RWPE2 (cell line): ENCODE results near the gene KCNK1.

Experiments
- ATAC-seq: fragments of 200-7000 bp; cut with Tn5 transposase; 3 replicates; pipeline ENCODE4 v1.9.1; 2021; ENCODE audit warnings: low read depth
- DNase-seq: peaks from one replicate; pipeline ENCODE4 v3.0.0-alpha.2; 2020; ENCODE audit warnings: low spot score
- H3K27ac ChIP-seq: fragments of 450-650 bp; 2 replicates; pipeline ENCODE4 v1.5.1; 2017; ENCODE audit warnings: mild to moderate bottlenecking; ENCODE audit not compliant: poor library complexity, severe bottlenecking
- H3K27me3 ChIP-seq: fragments of 250-450 bp; sonication (Bioruptor Pico); 2 replicates; pipeline ENCODE4 v1.5.1; 2021; ENCODE audit warnings: mild to moderate bottlenecking, moderate library complexity; ENCODE audit not compliant: insufficient read depth, poor library complexity, severe bottlenecking
- H3K36me3 ChIP-seq: fragments of 250-450 bp; sonication (Bioruptor Pico); 2 replicates; pipeline ENCODE4 v1.5.1; 2020; ENCODE audit warnings: low read depth, mild to moderate bottlenecking, moderate library complexity
- H3K4me1 ChIP-seq: fragments of 250-450 bp; sonication (Bioruptor Pico); 2 replicates; pipeline ENCODE4 v1.5.1; 2021; ENCODE audit warnings: mild to moderate bottlenecking, moderate library complexity; ENCODE audit not compliant: insufficient read depth, poor library complexity, severe bottlenecking
- H3K4me3 ChIP-seq: fragments of 250-450 bp; sonication (Bioruptor Pico); 2 replicates; pipeline ENCODE4 v1.5.1; 2021; ENCODE audit warnings: mild to moderate bottlenecking, moderate library complexity; ENCODE audit not compliant: severe bottlenecking
- H3K9me3 ChIP-seq: fragments of 250-450 bp; sonication (Bioruptor Pico); 2 replicates; pipeline ENCODE4 v1.5.1; 2021; ENCODE audit warnings: mild to moderate bottlenecking, moderate library complexity; ENCODE audit not compliant: severe bottlenecking
- CTCF ChIP-seq: fragments of 450-650 bp; IDR thresholded peaks from one replicate; pipeline ENCODE4 v1.5.1; 2017; ENCODE audit warnings: mild to moderate bottlenecking, moderate library complexity; ENCODE audit not compliant: poor library complexity, severe bottlenecking

The KCNK1 gene

GRCh38 chr1:233641029-233641428, 27.1 kb downstream of the KCNK1 start:
- DNase-seq (no peak), ATAC-seq (no peak)
- H3K4me1 ChIP-seq: no peaks in the 10 kb centered on the region
- no peak overlapping the region for H3K4me3 ChIP-seq
- no peaks in the 10 kb centered on the region for H3K36me3 ChIP-seq
- no peaks in the 10 kb centered on the region for H3K9me3 ChIP-seq
- no peak overlapping the region for H3K27ac ChIP-seq
- H3K27me3 ChIP-seq: no peaks in the 10 kb centered on the region
- no peak for TF ChIP-seq CTCF

DNA sequence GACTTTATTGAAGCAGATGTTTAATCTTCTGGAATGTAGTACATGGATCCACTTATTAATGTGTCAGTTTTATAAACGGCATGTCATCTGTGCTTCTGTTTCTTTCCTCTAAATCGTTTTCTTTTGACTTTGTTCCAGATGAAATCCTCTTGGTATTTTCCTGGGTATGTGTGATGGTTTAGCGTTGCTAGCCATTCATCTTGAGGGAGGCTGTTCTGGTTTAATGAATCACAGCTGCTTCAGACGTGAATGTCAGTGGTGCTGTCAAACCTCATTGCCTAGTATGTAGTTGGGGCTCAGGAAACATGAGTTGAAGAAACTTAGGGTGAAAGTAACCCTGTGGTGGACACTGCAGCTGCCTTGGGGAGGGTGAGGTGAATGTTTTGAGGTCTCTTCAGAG, 33.2 kb downstream of the KCNK1 start:
- Histone ChIP-seq H3K36me3 (no peaks in the 10 kb centered on the region), H3K27ac (no peak overlapping the region), H3K4me1 (no peaks in the 10 kb centered on the region), H3K27me3 (no peaks in the 10 kb centered on the region), H3K4me3 (no peak overlapping the region), H3K9me3 (no peaks in the 10 kb centered on the region)
- TF ChIP-seq CTCF: no peak
- ATAC-seq (no peak), DNase-seq (no peak)

- ATAC-seq: no peak
- H3K27ac ChIP-seq: no peak overlapping the region
- H3K4me3 ChIP-seq: no peak overlapping the region
- no peak for TF ChIP-seq CTCF
- H3K4me1 ChIP-seq: no peaks in the 10 kb centered on the region
- no peaks in the 10 kb centered on the region for H3K27me3 ChIP-seq
- no peak for DNase-seq
- no peaks in the 10 kb centered on the region for H3K36me3 ChIP-seq
- no peaks in the 10 kb centered on the region for H3K9me3 ChIP-seq
These were observed 33.7 kb downstream of the KCNK1 start for GRCh38 chr1:233647636-233648035.

DNA sequence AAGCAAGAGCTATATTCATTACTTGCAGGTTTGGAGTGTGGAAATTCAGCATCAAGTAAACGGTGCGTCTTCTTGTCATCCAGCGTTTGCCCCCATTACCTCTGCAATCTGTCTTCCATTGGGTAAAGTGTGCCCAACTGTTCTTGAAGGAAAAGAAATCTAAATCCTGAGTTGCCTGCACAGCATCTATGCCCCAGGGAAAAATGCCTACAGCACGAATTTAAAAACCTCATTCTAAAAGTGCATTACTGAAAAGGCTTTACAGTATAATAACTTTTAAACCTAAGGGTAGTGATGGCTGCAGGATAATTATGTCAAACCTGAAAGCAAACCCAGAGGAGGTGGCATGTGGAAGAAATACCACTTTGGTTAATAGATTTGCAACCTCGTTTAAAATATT, 37.2 kb downstream of the KCNK1 start:
- H3K27me3 ChIP-seq: no peaks in the 10 kb centered on the region
- DNase-seq: no peak
- no peak overlapping the region for H3K4me3 ChIP-seq
- ATAC-seq: no peak
- H3K36me3 ChIP-seq: no peaks in the 10 kb centered on the region
- H3K9me3 ChIP-seq: no peaks in the 10 kb centered on the region
- no peak overlapping the region for H3K27ac ChIP-seq
- no peak for TF ChIP-seq CTCF
- peaks cover 14% of the 10 kb centered on the region for H3K4me1 ChIP-seq

GRCh38 chr1:233651563-233652233, 37.8 kb downstream of the KCNK1 start:
- Histone ChIP-seq H3K9me3 (no peaks in the 10 kb centered on the region), H3K36me3 (no peaks in the 10 kb centered on the region), H3K27me3 (no peaks in the 10 kb centered on the region), H3K4me1 (peaks cover 14% of the 10 kb centered on the region), H3K27ac (no peak overlapping the region), H3K4me3 (no peak overlapping the region)
- no peak for ATAC-seq
- no peak for TF ChIP-seq CTCF
- DNase-seq: no peak
